ENCODE results near the gene TNFSF13.

TNFSF13 gene

GRCh38 chr17:7557775-7558543, 591 bp upstream of the TNFSF13 start:
- peak overlapping the region; percentile 12 for H3K4me3 ChIP-seq (ENCODE audit: low read length)
- no peak for TF ChIP-seq CTCF (conservative IDR thresholded peaks at IDR 0.05; ENCODE audit: low read depth, low read length)
- peak; percentile 43 for DNase-seq (ENCODE audit: low read depth)

- no peak for DNase-seq (ENCODE audit: low read depth)
- no peak for TF ChIP-seq CTCF (conservative IDR thresholded peaks at IDR 0.05; ENCODE audit: low read depth, low read length)
- H3K4me3 ChIP-seq (ENCODE audit: low read length) = no peak overlapping the region
These were observed 996 bp downstream of the TNFSF13 start for GRCh38 chr17:7559320-7560171.

- TF ChIP-seq CTCF (conservative IDR thresholded peaks at IDR 0.05; ENCODE audit: low read depth, low read length) = peak; percentile 85
- DNase-seq (ENCODE audit: low read depth) = no peak
- peak overlapping the region; percentile 33 for H3K4me3 ChIP-seq (ENCODE audit: low read length)
These were observed 1.9 kb downstream of the TNFSF13 start for GRCh38 chr17:7560172-7561027.

- peak; percentile 76 for TF ChIP-seq CTCF (conservative IDR thresholded peaks at IDR 0.05; ENCODE audit: low read depth, low read length)
- peak; percentile 54 for DNase-seq (ENCODE audit: low read depth)
- H3K4me3 ChIP-seq (ENCODE audit: low read length) = peak overlapping the region; percentile 71
These were observed 2.6 kb downstream of the TNFSF13 start for GRCh38 chr17:7561028-7561575.

GRCh38 chr17:7561589-7562207, 3.1 kb downstream of the TNFSF13 start, which contains the start of gene SENP3:
Gene SENP3, plus strand, starts transcription at chr17:7561919. Its CDS starts 1,158 bp downstream, at chr17:7563077.
- TF ChIP-seq CTCF (conservative IDR thresholded peaks at IDR 0.05; ENCODE audit: low read depth, low read length) = no peak
- DNase-seq (ENCODE audit: low read depth) = peak; percentile 62
- H3K4me3 ChIP-seq (ENCODE audit: low read length) = peak within 1 kb of the TSS; percentile 81

GRCh38 chr17:7562208-7562605, 3.7 kb downstream of the TNFSF13 start:
- no peak for DNase-seq (ENCODE audit: low read depth)
- no peak for TF ChIP-seq CTCF (conservative IDR thresholded peaks at IDR 0.05; ENCODE audit: low read depth, low read length)
- peak overlapping the region; percentile 81 for H3K4me3 ChIP-seq (ENCODE audit: low read length)

Data from retinal pigment epithelial cell (primary cell).